IMR-90 (cell line): ENCODE results near the gene NBEAL1. TPM values are rescaled to one million over a fixed set of nuclear protein-coding genes. Genes with fewer than 3 reads are reported as not detected.

Experiments
- ATAC-seq: fragments of 200-7000 bp; cut with Tn5 transposase; 2 replicates; pipeline ENCODE4 v1.9.1; 2020; ENCODE audit warnings: low read depth, mild to moderate bottlenecking, moderate library complexity
- BruUV-seq: library from RNA; stranded (reverse); fragments of 400-500 nt; replicated peaks from 2 replicates; lab custom pipeline; 2021; lab: Mats Ljungman, UMichigan
- CTCF ChIA-PET: fragments of 300-600 bp; formaldehyde crosslinking; extraction: SDS; loops from one replicate; lab custom pipeline; 2021; ENCODE audit warnings: antibody characterized with exemption; lab: Yijun Ruan, JAX
- POLR2A ChIA-PET: fragments of 300-600 bp; sonication (Branson Sonifier 250); formaldehyde crosslinking; loops from one replicate; lab custom pipeline; 2022; ENCODE audit warnings: antibody characterized with exemption; ENCODE audit not compliant: unreplicated experiment; lab: Charles Lee
- DNase-seq: peaks from one replicate; pipeline ENCODE4 v3.0.0; 2013
- H2AFZ ChIP-seq: replicated peaks from 2 replicates; pipeline ENCODE3; 2013; ENCODE audit warnings: low read length, mild to moderate bottlenecking; ENCODE audit not compliant: poor library complexity
- H2AK5ac ChIP-seq: 2 replicates; pipeline ENCODE4 v1.6.1; 2013; ENCODE audit warnings: low read depth, low read length, inconsistent platforms
- H2AK9ac ChIP-seq: replicated peaks from 2 replicates; pipeline ENCODE3; 2013; ENCODE audit warnings: mild to moderate bottlenecking, low read depth, low read length, moderate library complexity; ENCODE audit not compliant: poor library complexity
- H2BK120ac ChIP-seq: 2 replicates; pipeline ENCODE4 v1.6.1; 2013; ENCODE audit warnings: low read depth, low read length, inconsistent platforms
- H2BK15ac ChIP-seq: 3 replicates; pipeline ENCODE4 v1.6.1; 2013; ENCODE audit warnings: low read depth, low read length, inconsistent platforms
- H2BK20ac ChIP-seq: 2 replicates; pipeline ENCODE4 v1.6.1; 2013; ENCODE audit warnings: low read depth, mild to moderate bottlenecking, inconsistent platforms, low read length, moderate library complexity
- H2BK5ac ChIP-seq: 2 replicates; pipeline ENCODE4 v1.6.1; 2013; ENCODE audit warnings: mild to moderate bottlenecking, low read depth, low read length, inconsistent platforms; ENCODE audit not compliant: poor library complexity, severe bottlenecking
- H3K14ac ChIP-seq: replicated peaks from 2 replicates; pipeline ENCODE4 v1.6.1; 2013; ENCODE audit warnings: low read depth, low read length, inconsistent platforms
- H3K18ac ChIP-seq: 2 replicates; pipeline ENCODE4 v1.6.1; 2013; ENCODE audit warnings: low read depth, low read length, control low read depth
- H3K23ac ChIP-seq: 2 replicates; pipeline ENCODE4 v1.6.1; 2013; ENCODE audit warnings: low read depth, low read length, inconsistent platforms
- H3K27ac ChIP-seq: 2 replicates; pipeline ENCODE4 v1.5.1; 2013; ENCODE audit warnings: mild to moderate bottlenecking, control low read depth, low read length; ENCODE audit not compliant: insufficient read depth
- H3K27me3 ChIP-seq: 2 replicates; pipeline ENCODE4 v1.6.1; 2013; ENCODE audit warnings: low read length; ENCODE audit not compliant: control insufficient read depth, insufficient read depth
- H3K36me3 ChIP-seq: 2 replicates; pipeline ENCODE4 v1.6.1; 2013; ENCODE audit warnings: low read length, mixed read lengths; ENCODE audit not compliant: control insufficient read depth, insufficient read depth
- H3K4ac ChIP-seq: 2 replicates; pipeline ENCODE4 v1.6.1; 2013; ENCODE audit warnings: low read depth, low read length, inconsistent platforms
- H3K4me1 ChIP-seq: 2 replicates; pipeline ENCODE4 v1.6.1; 2013; ENCODE audit warnings: low read length, mixed read lengths; ENCODE audit not compliant: control insufficient read depth, insufficient read depth
- H3K4me2 ChIP-seq: 2 replicates; pipeline ENCODE4 v1.6.1; 2013; ENCODE audit warnings: low read depth, mild to moderate bottlenecking, control low read depth, low read length, moderate library complexity
- H3K4me3 ChIP-seq: 2 replicates; pipeline ENCODE4 v1.5.1; 2013; ENCODE audit warnings: low read depth, mild to moderate bottlenecking, control low read depth, low read length, moderate library complexity; ENCODE audit not compliant: insufficient read depth
- H3K56ac ChIP-seq: 2 replicates; pipeline ENCODE4 v1.6.1; 2013; ENCODE audit warnings: low read length, inconsistent platforms; ENCODE audit not compliant: insufficient read depth; ENCODE audit errors: extremely low read depth
- H3K79me1 ChIP-seq, 2 experiments: 2 replicates each; pipeline ENCODE4 v1.6.1; 2013; ENCODE audit warnings: low read length in 2 of 2, inconsistent platforms in 1 of 2, low read depth in 1 of 2
- H3K9ac ChIP-seq: 2 replicates; pipeline ENCODE4 v1.6.1; 2013; ENCODE audit warnings: low read depth, low read length, control low read depth
- H3K9me1 ChIP-seq: 2 replicates; pipeline ENCODE4 v1.6.1; 2013; ENCODE audit warnings: low read length, inconsistent platforms; ENCODE audit not compliant: insufficient read depth
- H3K9me3 ChIP-seq: 2 replicates; pipeline ENCODE4 v1.6.1; 2013; ENCODE audit warnings: low read length; ENCODE audit not compliant: control insufficient read depth, insufficient read depth
- H4K20me1 ChIP-seq: 2 replicates; pipeline ENCODE4 v1.6.1; 2013; ENCODE audit warnings: low read length, inconsistent platforms; ENCODE audit not compliant: insufficient read depth
- H4K5ac ChIP-seq: 2 replicates; pipeline ENCODE4 v1.6.1; 2013; ENCODE audit warnings: mild to moderate bottlenecking, low read depth, low read length, control low read depth
- H4K8ac ChIP-seq, 2 experiments: 2 replicates each; pipeline ENCODE4 v1.6.1; 2013; ENCODE audit warnings: low read depth in 2 of 2, low read length in 2 of 2, control low read depth in 1 of 2, inconsistent platforms in 1 of 2
- H4K91ac ChIP-seq: 2 replicates; pipeline ENCODE4 v1.6.1; 2013; ENCODE audit warnings: low read depth, low read length, inconsistent platforms; ENCODE audit not compliant: insufficient read depth
- BHLHE40 ChIP-seq: fragments of 150-350 bp; IDR thresholded peaks from 2 replicates; pipeline ENCODE4 v1.6.1; 2016; ENCODE audit warnings: mild to moderate bottlenecking, low read depth, low read length
- CEBPB ChIP-seq: IDR thresholded peaks from 2 replicates; pipeline ENCODE4 v1.6.1; 2012; ENCODE audit warnings: low read depth, low read length, improper control_type of control experiment
- RCOR1 ChIP-seq: IDR thresholded peaks from 2 replicates; pipeline ENCODE4 v1.6.1; 2012; ENCODE audit warnings: mild to moderate bottlenecking, low read length, improper control_type of control experiment; ENCODE audit not compliant: insufficient replicate concordance
- SMC3 ChIP-seq: fragments of 150-350 bp; IDR thresholded peaks from 2 replicates; pipeline ENCODE4 v1.6.1; 2016; ENCODE audit warnings: low read depth, mild to moderate bottlenecking, antibody characterized with exemption, low read length, moderate library complexity
- WGBS, 2 experiments: methylation state at CpG; one replicate each; pipeline versions ENCODE4 v1.1.5 to v1.1.7; 2013; ENCODE audit warnings: missing lambda C conversion rate in 2 of 2; ENCODE audit not compliant: insufficient read length in 1 of 2; ENCODE audit errors: extremely low coverage in 2 of 2; 5-methylcytosine and 5-hydroxymethylcytosine counted together
- dilution Hi-C: fragments of 300-500 bp; cut with HindIII; formaldehyde crosslinking; loops from one replicate; pipeline ENCODE4 v1.14.3; 2018; ENCODE audit warnings: low sequenced_read_pairs; ENCODE audit not compliant: unreplicated experiment
- in situ Hi-C: fragments of 300-500 bp; cut with MboI; formaldehyde crosslinking; loops from 3 replicates; pipeline ENCODE4 v1.14.3; 2019; ENCODE audit warnings: low sequenced_read_pairs, inconsistent platforms, mixed read lengths
- intact Hi-C: fragments of 100-400 bp; cut with micrococcal nuclease; formaldehyde crosslinking; loops from 2 replicates; pipeline ENCODE4 v1.10.0; 2022
- polyA plus RNA-seq, 3 experiments: library from polyadenylated mRNA; depleted of rRNA; stranded (reverse); fragments of >200 nt; gene quantifications; 2 replicates each; pipeline ENCODE4 v1.2.3, GENCODE V29; 2012; ENCODE audit warnings: low replicate concordance in 1 of 3
- total RNA-seq: library from RNA; depleted of rRNA; stranded (reverse); fragments of >200 nt; gene quantifications from 2 replicates; pipeline ENCODE4 v1.2.3, GENCODE V29; 2012
- TF ChIP-seq, protein P1 (sequence below): fragments of 150-350 bp; IDR thresholded peaks from 2 replicates; pipeline ENCODE4 v1.6.1; 2016; ENCODE audit warnings: low read depth, mild to moderate bottlenecking, low read length, moderate library complexity, borderline replicate concordance

Gene NBEAL1
- total and polyA plus RNA-seq, 2 of the 4 experiments (the other 2 are of a cell fraction) = 6.4 to 38.0 TPM

DNA sequence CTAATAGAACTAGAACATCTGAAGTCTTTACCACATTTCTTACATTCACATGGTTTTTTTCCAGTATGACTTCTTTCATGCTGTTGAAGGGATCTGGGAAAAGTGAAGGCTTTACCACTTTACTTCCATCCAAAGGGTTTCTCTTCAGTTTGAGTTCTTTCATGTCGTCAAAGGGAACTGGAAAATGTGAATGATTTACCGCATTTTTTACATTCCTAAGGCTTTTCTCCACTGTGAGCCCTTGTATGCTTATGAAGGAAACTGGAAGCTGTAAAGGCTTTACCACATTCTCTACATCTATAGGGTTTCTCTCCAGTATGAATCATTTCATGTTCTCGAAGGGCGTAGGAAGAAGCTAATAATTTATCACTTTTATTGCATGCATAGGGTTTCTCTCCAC is 46.7 kb downstream of the NBEAL1 start:
- H2AK5ac ChIP-seq = no peak overlapping the region
- DNase-seq (peak; percentile 84), ATAC-seq (peak; percentile 92)
- no peak overlapping the region for H4K91ac ChIP-seq
- intact Hi-C loops = no loop called here
- no peaks in the 10 kb centered on the region for H4K20me1 ChIP-seq
- H3K4me3 ChIP-seq = no peak overlapping the region
- H2AK9ac ChIP-seq = no peak overlapping the region
- no peak overlapping the region; a peak in 1 of 4 replicates for H4K8ac ChIP-seq
- no peak overlapping the region for H2BK20ac ChIP-seq
- ChIA-PET CTCF (no interaction called here), POLR2A (no interaction called here)
- H3K56ac ChIP-seq = no peak overlapping the region
- no peak overlapping the region for H3K23ac ChIP-seq
- H3K9me3 ChIP-seq = no peaks in the 10 kb centered on the region
- no peak overlapping the region for H2BK15ac ChIP-seq
- in situ Hi-C loops = no loop called here
- H3K18ac ChIP-seq = no peak overlapping the region
- no peak overlapping the region for H3K4ac ChIP-seq
- no CpG with 5 or more reads among the region's 4 CpGs for WGBS, 2 experiments
- TF ChIP-seq, protein P1, sequence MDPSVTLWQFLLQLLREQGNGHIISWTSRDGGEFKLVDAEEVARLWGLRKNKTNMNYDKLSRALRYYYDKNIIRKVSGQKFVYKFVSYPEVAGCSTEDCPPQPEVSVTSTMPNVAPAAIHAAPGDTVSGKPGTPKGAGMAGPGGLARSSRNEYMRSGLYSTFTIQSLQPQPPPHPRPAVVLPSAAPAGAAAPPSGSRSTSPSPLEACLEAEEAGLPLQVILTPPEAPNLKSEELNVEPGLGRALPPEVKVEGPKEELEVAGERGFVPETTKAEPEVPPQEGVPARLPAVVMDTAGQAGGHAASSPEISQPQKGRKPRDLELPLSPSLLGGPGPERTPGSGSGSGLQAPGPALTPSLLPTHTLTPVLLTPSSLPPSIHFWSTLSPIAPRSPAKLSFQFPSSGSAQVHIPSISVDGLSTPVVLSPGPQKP = no peak
- TF ChIP-seq SMC3 (0 out of 2 replicates have a peak, but pooled peaks have one; percentile 1), BHLHE40 (no peak), CEBPB (no peak), RCOR1 (no peak)
- no peaks in the 10 kb centered on the region for H3K27me3 ChIP-seq
- 0 out of 2 replicates have a peak, but pooled peaks cover 2% of the 10 kb centered on the region for H3K4me1 ChIP-seq
- no TSS peak for BruUV-seq
- peak overlapping the region; percentile 77; the same call in 1 of the 2 replicates for H3K4me2 ChIP-seq
- H3K14ac ChIP-seq = no peak overlapping the region
- H3K79me1 ChIP-seq = peaks cover 7 to 16% of the 10 kb centered on the region in 2 experiments; a peak in 2 of 4 replicates
- H3K27ac ChIP-seq = no peak overlapping the region
- peak overlapping the region; percentile 16 for H2BK5ac ChIP-seq
- no peaks in the 10 kb centered on the region for H3K9me1 ChIP-seq
- H3K36me3 ChIP-seq = peaks cover 17% of the 10 kb centered on the region
- dilution Hi-C loops = no loop called here
- no peak overlapping the region for H2BK120ac ChIP-seq
- H4K5ac ChIP-seq = no peak overlapping the region
- no peak overlapping the region for H3K9ac ChIP-seq
- H2AFZ ChIP-seq = no peak overlapping the region
